GM21390 (cell line): ENCODE results near the gene AKAP13.

Source experiments
- ATAC-seq: cut with Tn5 transposase; IDR thresholded peaks from one replicate; pipeline ENCODE4 v1.9.1; 2021; ENCODE audit not compliant: unreplicated experiment

Gene AKAP13

DNA sequence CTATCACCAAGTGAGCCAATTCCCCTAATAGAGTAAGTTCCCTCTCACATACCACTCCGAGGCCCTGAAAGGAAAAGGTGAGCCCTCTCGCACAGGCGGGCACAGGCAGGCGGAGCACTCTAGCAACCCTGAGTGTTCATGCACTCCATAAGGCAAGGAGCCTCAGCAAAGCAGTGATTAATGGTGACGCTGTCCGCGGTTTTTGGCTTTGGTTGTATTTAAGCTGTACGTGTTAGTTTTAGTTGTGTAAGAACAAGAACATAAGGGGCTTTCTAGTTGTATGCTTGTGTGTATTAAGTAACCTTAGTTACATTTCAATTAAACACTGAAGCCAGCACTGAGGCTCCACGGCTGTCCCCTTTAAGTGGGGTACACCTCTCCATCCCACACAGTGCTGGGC lies 381.2 kb downstream of the AKAP13 start:
- no peak for ATAC-seq

DNA sequence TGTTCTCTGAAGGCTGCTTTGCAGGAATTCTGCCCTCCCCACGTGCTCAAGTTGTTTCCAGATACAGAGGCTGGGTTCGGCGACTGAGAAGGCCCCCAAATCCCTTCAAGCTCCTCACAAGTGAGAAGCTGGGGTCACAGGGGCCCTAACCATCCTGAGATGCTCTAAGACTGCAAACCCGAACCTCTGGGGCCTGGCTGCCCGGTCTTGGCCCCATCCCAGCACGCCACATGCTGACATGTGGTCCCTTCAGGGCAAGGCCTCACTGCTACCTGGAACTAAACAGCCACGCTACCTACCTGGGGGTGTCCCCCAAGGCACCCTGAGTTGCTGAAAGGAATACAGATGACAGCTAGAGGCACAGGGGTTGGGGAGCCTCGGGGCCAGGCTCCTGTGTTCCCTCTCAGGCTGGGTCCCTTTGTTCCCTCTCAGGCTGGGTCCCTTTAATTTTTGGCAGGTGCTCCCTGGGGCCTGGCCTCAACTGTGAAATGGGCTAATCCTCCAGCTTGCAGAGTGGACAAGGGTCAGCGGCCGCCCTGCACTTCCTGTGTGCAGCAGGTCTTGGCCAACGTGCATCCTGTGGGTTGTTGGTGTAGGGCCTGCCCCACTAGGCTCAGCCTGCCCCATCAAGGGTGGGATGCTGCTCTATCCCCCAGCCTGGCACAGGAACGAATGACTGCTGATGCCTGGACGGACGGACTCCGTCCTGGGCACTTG lies 381.8 kb downstream of the AKAP13 start:
- no peak for ATAC-seq

DNA sequence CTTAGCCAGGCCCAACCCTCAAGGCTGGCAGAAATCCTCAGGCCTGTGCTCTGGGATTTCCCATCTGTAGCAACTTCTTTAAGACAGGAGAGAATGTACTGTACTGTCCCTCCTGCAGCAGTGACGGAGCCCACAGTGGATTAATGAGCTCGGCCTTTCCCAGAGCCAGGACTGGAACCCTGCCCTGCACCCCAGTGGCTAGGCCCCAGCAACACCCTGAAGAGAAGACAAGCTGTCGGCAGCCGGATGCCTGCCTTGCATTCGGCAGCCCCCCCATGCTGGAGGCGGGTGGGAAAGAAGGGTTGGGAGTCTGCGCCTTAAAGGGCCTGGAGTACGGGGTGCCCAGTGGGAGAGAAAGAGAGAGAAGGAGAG lies 382.3 kb downstream of the AKAP13 start:
- no peak for ATAC-seq

DNA sequence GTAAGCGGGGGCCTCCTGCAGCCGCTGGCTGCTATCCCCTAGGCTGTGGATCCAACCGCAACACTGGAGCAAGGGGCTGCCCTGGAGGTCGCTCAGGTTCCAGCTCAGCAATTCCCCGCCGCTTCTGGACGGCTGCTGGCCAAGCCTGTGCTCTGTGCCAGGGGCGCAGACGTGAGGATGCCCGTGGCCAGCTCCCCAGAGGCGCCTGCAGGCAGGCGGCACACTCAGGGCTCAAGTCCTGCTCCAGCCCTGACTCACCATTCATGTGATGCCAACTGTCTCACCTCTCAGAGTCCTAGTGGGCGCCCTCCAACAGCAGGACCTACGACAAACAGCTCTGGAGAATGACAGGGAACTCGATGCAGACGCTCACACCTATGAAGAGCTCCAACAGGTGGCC lies 382.8 kb downstream of the AKAP13 start:
- no peak for ATAC-seq

DNA sequence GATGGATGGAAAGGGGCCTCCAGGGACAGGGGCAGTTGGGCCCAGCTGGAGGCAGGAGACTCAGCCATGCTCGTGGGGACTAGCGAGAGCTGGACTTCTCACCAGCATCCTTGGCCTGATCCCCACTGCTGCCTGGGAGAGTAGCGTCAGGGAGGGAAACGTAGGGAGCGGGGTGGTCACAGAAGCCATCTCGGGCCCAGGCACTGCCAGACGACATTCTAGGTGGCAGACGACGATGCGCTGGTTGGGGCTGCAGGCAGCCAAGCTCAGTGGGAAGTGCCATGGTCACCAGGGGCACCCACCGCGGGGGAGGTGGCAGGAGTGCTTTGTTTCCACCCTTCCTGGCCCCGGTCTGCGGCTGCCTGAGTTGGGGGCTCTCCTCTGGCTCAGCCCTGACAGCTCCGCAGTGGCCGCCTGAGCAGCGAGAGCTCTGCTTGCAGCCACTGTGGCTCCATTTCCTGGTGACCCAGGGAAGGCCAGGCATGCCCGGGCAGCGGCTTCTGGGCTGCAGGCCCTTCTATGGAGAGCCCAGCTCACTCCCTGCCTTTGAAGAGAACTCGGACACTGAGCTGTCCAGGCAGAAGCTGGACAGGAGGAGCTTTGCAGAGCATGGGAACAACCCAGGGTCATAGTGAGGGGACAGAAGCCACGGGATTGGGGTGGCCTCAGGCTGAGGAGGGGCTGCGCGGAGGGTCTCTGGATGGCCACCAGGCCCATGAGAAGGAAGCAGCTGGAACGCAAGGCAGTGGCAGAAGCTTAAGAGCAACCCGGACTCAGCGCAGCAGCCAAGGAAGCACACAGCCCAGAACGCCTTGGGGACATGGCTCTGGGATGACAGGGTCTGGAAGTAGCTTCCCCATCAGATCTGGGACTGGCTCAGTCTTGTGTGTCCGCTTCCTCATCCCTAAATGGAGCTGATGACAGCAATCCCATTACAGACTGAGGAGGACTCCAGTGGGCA lies 383.6 kb downstream of the AKAP13 start:
- ATAC-seq = no peak

DNA sequence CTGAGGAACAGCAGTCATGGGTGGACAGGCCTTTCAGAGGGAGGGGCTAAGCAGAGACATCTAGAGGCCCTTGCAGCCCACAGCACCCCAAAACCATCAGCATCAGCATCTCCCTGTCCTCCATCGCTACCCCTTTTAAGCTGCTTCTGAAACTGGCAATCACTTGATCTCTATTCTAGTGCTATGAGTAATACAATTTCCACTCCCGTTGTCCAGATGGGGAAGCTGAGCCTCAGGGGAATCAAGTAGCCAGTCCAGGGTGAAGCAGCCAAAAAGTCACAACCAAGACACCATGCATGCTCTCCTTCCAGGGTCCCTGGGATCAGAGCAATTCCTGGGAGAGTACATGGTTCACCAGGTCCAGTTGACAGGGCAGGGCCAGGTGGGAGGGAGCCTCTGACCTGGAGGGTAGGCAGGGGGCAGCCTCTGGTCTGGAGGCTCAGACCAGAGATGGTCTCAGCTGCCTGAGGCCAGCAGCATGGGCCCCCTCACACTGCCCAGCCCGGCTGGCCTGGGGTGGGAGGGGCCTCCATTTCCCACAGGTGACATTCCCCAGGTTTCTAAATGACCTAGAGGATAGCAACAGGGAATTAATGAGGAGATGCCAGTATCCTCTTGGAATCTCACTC lies 384.4 kb downstream of the AKAP13 start:
- no peak for ATAC-seq

DNA sequence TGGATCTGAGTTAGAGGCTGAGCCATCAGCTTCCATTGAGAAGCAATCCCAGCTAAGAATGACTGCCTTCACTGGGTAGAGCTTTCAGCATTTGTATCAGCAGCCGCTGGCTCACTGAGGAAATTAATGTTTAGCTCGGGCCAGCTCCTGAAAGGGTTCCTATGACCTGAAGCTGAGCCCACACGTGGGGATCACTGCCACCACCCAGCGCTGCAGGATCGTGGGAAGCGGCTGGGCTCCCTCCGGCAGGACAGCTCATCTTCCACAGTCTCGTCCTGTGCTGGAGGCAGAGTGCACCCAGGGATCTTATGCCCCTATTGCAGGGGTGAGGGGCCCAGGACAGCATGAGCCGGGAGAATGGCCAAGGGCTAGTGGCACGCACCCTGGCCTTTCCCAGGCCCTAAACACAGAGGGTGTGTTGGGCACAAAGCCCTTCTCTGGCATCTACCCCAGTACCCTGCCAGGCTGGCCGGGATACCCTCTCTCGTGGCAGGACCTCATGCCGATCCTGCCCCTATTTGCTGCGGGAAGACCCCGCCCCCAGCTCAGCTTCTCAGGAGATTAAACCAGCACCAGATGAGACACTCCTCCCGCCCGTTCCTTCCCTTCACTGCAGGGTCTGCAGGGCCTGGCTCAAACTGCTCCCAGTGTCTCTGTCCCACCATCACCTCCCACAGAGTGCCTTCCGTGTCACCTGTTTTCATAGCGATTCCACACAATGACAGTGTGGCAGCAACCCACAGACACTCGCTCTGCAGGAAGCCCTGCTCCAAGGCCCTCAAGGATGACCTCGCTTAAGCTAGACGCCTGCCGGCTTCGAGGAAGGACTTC lies 385.8 kb downstream of the AKAP13 start:
- no peak for ATAC-seq

DNA sequence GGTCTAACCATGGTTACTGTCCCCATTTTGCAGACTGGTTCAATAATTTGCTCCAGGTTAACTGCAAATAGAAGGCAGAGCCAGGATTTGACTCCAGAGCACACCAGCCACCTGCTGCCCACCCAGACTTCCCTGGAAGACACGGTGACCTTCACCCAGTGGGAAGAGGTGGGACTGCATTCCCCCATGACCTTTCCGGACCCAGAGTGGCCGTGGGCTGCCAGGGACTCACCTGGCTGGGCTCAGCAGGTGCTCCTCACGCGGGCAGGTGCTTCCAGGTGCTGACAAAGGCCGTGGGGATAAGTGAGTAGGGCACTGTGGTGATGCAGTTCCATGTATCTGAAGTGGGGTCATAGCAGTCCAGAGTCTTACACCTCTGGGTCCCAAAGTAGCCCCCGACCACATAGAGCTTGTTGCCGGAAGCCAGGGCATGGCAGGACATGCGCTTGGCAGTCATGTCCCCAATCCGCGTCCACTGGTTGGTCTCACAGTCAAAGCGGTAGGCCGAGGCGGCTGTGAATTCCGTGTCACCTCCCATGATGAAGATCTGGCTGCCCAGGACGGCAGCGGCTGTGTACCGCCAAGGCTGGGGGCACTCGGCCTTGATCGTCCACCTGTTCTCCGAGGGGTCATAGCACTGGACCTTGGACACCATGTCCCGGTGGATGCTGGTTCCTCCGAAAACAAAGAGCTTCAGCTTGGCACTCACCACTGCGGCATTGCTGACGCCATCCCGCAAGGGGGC lies 387.6 kb downstream of the AKAP13 start:
- no peak for ATAC-seq

DNA sequence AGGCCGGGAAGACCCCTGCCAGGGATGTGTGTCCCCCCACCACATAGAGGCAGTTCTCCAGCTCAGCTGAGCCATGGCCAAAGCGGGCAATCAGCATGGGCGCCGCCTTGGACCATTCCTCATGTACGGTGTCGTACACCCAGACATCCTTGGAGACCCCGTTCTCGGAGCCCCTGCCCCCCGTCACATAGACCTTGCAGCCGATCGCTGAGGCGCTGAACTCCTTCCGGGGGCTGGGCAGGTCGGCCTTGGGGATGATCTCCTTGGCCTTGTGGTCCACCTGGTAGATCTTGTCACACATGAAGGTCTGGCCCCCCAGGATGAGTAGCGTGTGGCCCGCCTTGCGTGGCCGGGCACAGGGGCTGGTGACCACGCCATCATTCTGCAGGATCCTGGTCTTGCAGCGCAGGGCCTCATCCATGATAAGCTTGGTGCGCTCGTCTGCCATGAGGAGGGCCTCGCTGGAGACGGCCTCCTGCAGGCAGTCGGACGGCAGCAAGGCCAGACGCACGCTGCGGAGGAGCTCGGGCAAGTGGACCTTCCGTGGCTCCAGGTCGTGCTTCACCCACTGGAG lies 388.3 kb downstream of the AKAP13 start:
- no peak for ATAC-seq

DNA sequence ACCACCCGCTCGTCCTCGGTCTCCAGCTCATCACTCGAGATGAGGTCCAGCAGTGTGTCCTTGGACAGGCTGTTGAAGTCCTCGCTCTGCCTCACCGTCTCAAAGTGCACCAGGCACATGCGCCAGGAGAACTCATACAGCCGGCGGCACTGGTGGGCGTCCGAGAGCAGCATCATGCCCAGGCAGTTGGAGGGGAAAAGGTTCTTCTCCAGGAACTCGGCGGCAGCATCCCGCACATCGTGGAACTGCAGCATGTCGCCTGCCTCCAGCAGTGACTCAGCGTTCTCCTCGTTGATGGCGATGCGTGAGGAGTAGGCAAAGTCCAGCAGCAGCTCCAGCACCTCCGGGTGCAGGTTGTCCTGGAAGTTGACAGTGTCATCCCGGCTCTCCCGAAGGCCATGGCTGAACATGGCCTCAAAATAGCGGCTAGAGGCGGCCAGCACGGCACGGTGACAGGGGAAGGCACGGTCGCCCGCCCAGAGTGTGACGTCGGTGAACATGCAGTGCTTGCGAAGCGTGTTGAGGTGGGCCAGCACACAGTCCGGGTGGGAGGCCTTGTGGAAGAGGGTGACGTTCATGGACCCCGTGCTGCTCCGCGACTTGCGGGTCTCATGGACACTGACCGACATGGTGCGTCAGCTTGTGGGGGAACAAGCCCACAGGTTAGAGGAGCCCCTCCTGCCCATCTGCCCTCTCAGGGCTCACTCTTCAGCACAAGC lies 388.9 kb downstream of the AKAP13 start:
- no peak for ATAC-seq

DNA sequence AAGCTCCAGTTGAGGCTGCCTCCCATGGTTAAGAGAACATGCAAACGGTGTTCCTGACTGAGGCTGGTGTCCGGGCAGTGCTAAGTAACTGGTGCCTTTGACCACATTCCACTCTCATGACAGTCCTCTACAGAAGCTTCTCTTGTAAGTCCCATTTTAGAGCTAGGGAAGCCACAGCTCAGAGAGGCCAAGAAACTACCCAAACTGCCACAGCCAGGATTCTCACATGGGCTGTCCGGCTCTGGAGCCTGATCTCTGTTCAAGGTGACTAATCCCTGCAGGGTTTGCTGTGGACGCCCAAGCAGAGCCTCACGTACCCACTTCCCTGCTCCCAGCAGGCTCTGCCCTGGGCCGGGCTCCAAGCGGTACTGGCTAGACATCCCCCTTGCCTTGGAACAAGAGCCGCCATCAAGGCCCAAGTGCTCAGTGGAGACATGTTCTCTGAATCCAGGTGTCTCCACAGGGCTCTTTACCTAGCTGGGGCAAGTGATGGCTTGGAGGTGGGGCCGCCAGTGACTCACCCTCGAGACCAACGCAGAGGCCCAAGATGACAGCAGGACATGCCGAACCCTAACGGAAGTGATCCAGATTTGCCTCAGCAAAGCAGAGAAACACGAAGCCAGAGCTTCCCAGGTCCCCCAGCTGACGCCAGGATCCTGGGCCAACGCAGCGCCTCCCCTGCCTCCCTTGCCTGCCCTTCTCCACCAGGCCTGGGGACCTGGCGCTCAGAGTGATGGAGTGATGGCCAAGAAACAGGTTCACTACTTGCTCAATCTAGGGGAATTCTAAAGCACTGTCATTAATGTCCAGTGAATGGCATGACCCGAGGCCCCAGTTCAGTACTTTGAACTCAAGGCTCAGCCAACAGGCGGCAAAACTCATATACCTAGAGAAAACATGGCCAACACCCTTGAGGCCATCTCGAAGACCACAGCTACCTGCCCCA lies 390.0 kb downstream of the AKAP13 start:
- no peak for ATAC-seq

DNA sequence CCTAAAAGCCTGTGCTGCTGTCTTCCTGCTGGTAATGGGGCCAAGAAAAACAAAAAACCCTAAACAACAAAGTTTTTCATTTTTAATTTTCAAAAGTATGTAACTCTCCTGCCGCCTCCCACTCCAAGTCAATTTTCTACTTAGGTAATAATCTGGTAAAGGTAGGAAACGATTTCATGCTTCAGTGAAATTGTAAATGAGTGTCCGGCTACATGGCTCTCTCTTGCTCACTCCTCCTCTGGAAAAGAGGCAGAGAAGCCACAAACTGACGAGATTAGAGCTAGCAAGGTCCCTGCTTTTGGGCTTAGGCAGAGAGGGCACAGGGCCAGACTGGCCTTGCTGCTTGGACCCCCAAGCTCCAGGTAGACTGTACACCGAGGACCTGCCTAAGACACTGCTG lies 390.9 kb downstream of the AKAP13 start:
- no peak for ATAC-seq

DNA sequence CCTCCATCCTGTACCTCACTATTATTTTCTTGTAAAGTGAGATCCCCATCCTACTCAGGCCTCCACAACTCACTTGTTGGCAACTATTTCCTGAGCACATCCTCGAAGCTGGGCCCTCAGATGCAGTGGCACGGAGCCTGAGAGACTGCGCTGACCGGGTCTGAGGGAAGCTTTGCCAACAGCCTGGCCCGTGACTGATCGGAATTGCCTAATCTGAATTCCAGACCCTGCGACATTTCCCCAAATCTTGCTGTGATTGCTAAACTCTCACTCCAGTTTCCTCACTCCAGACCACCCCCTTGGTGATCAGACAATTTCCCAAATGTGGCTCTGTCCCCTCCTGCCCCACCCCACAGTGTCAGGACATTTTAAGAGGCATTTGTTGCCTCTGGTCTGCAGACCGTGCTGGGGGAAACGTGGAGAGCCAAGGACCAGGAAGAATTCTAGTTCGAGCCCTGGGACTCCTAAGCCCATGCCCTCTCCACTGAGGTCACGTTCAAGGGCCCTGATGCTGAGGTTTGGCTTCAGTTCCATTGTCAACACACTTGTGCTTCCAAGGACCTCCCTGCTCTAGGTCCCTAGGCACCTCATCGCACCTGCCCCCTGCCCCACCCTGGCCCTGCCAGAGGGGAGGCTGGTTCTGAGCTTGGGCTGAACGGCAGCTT lies 391.5 kb downstream of the AKAP13 start:
- no peak for ATAC-seq

DNA sequence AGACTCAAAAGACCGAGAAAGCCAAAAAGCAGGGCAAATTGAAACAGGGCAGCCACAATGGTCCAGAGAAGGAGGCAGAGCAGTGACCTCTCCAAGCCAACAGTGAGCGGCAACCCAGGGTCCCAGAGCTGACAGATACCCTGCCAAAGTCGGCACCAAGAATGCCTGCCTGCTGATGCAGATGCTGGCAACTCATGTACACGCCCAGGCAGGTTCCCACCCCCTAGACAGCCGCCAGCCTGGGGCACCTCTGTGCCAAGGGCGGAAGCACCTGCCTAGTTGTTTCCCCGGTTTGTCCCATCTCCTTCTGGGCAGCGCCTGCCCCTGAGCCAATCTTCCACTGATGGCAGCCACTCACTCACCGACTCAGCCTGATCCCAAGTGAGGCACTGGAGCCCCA lies 392.3 kb downstream of the AKAP13 start:
- no peak for ATAC-seq

DNA sequence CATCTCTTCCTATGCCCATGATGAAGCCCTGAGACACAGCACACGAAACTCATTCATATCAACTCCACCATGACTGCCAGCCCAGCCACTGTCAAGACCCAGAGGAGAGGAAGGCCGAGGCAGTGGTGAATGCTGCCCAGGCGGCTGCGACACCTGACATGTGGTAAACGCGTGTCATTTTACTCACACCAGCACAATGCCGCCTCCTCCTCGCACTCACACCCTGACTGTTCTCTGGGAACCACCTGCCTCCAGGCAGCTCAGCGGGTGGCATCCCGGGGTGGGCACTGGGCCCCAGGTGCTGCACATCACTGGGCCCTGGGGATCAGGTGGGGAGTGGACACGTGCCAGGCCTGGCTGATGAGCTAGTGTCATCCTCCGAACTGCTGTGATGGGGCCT lies 392.8 kb downstream of the AKAP13 start:
- no peak for ATAC-seq

DNA sequence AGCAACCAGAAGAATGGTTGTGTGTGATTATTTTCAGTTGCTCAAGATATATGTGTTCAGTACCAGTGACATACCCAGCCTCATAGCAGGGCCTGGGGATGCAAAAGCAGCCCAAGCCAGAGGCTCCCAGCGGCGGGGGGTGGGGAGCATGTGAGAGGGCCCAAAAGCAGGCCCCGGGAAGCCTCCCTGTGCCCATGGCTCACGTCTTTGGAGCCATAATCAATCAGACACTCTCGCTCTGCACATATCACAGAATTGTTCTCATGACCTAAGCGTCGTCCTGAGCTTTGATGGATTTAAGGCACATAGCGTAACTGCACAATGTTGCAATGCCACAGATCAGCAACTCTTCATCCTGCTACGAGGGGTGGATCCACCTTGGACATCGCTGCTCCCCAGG lies 393.6 kb downstream of the AKAP13 start:
- ATAC-seq = no peak

DNA sequence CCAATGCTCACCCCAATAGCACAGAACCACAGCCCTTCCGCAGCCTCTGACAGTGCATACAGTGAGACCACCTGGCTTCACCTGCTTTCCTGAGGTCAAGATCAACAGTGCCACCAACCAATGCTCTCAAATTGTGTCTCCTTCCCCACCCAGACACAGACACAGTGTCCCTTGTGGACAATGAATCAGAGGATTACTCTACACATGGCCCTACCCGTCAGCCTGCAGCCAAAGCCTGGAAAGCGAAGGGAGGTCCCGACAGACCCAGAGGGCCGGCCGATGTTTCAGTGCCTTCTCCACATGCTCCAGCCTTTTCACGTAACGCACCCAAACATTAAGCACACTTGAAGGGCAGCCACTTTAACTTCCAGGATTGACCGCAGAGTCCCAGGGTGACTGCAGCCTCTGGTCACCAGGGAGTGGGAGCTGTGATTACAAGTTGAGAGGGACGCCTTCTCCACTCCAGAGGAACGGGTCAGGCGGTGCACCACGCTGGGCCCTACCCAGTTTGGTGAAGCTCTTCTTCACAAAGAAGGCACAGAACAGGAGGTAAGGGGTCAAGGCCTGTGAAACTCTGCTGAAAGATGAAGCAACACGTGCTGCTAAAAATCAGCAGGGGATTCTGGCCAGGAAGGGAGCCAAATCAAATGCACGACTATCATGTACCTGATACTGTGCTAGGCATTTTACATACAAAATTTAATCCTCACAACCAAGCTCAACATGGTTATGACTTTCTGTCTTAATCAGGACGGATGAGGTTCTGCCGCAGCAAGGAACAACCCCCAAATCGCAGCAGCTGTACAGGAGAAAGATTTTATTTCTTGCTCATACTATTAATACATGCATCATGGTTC lies 397.1 kb downstream of the AKAP13 start:
- ATAC-seq = no peak
